Activated CD4-positive, CD25-positive, alpha-beta regulatory T cell treated with anti-CD3 and anti-CD28 coated beads, Interleukin-2, amount 50 U/mL, for 16 hours (primary cell): ENCODE measurements around the gene GNB1L.

Source experiments
- DNase-seq: peaks from one replicate; pipeline ENCODE4 v3.0.0-alpha.2; 2020; ENCODE audit warnings: low read depth, low spot score

The GNB1L gene

GRCh38 chr22:19809741-19810140 lies 44.9 kb downstream of the GNB1L start:
- DNase-seq = no peak

- DNase-seq = no peak
Observed at GRCh38 chr22:19808873-19809478, 45.7 kb downstream of the GNB1L start.

DNA sequence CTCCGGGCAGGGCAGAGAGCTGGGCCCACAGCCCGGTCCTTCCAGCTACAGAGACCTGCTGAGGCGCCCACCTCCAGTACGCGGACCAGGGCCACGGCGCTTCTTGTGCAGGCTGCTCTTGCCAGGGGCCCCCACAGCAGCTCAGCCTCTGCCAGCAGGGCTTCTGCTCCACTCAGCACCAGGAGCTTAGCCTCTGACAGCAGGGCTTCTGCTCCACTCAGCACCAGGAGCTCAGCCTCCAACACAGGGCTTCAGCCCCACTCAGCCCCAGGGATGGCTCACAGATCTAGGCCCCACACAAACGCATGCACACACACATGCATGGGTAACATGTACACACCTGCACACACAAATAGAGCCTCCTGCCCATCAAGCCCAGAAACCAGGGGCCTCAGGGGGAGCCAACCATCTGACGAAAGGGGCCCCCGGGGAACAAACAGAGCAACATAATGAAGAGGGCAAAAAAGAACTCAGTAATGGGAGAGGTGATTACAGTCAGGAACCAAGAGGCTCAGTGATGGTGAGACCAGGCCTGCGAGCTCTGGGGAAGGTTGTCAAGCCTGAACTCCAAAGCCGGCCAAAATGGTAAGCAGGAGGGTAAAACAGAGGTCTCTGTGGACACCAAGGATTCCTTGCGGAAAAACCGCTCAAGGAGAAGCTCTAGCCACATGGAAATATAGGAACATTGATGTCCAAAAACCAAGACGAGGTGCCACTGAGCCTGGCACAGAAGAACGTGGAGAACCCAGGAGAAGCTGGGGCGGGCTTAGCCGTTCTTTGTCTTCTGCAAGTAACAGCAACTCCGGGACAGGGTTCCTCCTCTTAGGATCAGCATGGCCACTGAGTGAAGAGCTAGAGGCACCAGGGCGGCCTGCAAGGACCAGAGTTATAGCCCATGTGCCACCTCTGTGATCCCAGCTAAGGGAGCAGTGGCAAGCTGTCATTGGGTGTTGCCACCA lies 46.5 kb downstream of the GNB1L start:
- no peak for DNase-seq

GRCh38 chr22:19807161-19807913 lies 47.3 kb downstream of the GNB1L start:
- no peak for DNase-seq

GRCh38 chr22:19806213-19807160 lies 48.2 kb downstream of the GNB1L start:
- no peak for DNase-seq

- DNase-seq = no peak
Observed at GRCh38 chr22:19805821-19806212, 48.9 kb downstream of the GNB1L start.

GRCh38 chr22:19803736-19804267 lies 50.9 kb downstream of the GNB1L start:
- DNase-seq = no peak

DNA sequence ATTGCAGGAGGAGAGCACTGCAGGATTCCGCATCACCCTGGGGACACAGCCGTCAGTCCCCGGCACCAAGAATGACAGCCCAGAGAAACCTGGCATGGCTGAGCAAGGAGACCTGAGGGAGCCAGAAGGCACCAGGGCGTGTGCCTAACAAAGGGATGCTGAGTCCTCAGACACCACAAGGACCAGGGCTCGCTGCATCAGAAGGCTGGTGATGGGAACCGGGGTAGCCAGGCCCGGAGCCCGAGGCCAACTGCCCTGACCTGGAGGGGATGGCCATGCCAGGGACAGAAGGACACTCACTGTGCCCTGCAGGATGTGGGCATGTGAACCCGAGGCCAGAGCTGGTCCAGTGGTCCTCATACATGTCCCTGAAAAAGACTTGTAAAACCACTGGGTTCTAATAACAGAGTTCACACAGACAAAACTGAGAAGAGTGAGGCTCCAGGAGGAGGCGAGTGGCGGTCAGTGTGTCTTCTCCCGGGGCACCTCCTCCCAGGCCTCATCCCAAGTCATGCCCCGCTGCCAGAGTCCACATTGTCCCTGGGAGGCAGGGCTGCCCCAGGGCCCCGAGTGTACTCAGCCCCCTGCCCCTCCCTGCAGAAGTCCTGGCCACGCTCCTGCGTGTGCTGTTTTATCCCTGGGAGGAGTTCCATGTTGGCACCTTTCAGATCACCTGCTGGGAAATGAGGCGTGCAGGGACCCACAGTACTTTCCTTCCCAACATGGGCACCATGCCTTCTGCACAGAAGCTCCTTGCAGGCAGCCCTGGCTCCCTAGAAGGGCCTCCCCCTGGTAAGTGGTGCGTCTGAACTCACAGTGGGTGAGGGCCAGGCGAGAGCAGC lies 51.6 kb downstream of the GNB1L start:
- DNase-seq = no peak

GRCh38 chr22:19802001-19802893 lies 52.4 kb downstream of the GNB1L start:
- DNase-seq = no peak

DNA sequence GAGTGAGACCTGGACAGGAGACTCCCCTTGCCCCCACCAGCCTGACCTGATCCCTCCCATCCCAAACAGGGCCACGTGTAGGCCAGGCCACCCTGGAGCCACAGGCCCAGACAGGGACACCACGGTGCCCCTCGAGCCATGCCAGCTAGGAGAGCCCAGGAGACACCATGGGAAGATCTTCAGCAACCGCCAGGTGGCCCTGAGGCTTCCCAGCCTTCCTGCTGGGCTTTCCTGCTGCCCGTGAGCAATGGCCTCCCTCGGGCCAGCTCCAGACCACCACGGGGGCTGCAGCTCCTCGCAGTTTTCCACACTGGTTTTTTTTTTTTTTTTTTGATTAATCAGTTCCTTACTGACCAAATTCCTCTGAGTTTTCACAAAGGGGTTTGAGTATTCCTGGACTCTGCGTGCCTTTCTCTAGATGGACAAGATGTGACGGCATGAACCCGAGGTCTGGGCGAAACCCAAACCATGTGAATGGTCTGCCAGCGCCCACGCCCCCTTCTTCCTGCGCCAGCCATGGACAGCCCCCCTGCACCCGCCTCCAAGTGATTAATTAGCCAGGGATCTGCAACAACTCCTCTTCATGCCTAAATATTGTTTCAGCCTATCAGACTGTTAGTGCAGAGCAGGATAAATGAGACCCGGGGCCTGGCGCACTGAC lies 53.2 kb downstream of the GNB1L start:
- DNase-seq = no peak

- DNase-seq = no peak
Observed at GRCh38 chr22:19800761-19801244, 53.9 kb downstream of the GNB1L start.

- no peak for DNase-seq
Observed at GRCh38 chr22:19800306-19800705, 54.4 kb downstream of the GNB1L start.

DNA sequence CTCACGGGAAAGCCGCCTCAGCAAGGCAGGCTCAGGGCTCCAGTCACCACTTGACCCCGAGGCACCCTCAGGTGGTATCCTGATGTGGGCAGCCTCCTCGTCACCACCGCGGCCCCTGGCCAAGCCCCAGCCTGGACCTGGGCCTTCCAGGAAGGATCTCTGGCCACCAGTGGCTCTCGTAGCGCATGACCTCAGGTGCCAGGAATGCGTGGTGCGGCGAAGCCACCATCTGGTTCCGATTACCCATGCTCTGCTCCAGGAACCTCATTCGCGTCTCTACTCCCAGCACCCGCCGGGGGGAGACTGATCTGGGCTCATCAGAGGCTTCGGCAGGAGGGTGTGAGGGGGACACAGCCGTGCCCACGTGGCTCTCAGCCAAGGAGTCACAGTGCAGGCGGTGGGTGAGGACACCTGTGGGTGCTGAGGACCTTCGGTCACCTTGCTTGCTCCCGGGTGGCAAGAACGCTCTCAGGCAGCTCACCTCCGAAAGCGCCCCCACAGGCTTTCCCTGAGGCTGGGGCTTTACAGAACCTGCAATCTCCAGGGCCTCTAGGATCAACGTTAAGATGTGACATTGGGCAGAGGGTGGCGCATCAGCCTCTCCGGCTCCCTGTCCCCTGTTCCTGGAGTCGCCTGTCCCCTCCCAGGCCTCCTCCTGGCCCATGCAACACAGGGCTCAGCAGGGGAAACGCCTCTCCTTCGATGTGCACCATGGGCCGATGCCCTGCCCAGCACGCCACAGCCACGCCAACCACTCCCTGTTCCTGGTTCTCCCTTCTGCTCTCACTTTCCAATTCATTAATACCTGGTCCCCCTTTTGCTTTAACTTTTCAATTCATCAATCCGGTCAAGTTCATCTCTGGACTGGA lies 55.1 kb downstream of the GNB1L start:
- DNase-seq = no peak

DNA sequence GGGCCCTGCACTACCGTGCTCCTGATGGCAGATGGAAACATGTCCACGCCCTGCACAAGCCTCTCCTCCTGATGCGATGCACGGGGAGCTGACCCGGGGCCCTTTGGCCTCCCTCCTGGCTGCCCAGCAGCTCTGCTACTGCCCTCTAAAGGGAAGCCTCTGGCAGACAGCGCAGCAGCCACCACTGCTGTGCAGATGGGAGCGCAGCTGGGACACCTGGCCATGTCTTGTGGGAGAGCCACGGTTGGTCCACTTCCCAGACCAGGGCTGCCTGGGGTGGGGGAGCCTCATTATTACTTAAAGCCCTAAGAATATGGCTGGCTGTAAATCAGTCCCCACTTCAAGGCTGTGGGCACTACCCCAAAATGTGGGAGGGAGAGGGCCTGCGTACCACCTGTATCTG lies 55.8 kb downstream of the GNB1L start:
- no peak for DNase-seq

DNA sequence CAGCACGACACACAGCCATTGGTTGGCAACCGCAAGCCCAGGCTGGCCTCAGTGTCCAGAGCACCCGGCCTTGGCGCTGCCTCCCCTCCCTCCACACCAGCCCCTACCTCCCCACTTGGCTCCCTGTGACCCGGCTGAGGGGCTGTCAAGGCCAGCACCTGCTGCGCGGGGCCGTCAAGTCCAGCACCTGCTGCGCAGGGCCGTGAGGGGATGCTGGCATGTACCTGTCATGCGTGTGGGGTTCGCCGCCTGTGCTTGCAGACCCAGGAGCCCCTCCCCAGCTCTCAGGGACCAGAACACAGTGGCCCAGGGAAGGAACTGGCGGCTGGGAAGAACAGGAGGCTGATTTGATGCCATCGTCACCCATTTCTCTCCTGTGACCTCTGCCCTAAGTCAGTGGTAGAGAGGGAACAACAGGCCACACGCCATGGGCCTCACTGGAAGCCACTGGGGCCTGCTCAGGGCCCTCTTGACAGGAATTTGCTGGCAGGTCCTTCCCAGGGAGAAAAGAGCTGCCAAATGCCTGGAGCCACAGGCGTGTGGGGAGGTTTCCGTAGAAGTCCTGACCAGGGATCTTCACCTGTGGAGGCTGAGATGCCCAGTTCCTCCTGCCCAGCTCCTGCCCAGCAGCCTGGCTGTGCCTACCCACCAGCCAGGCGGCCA lies 56.5 kb downstream of the GNB1L start:
- DNase-seq = no peak

GRCh38 chr22:19797086-19798002 lies 57.3 kb downstream of the GNB1L start:
- DNase-seq = no peak
